GM12801 (cell line): ENCODE measurements around the gene NKX2-2.

ENCODE experiments used
- TF ChIP-seq, protein P1 (sequence below): IDR thresholded peaks from one replicate; pipeline ENCODE4 v1.5.1; 2011; ENCODE audit warnings: control low read depth; ENCODE audit not compliant: insufficient read length; ENCODE audit errors: extremely low read depth

NKX2-2 gene

DNA sequence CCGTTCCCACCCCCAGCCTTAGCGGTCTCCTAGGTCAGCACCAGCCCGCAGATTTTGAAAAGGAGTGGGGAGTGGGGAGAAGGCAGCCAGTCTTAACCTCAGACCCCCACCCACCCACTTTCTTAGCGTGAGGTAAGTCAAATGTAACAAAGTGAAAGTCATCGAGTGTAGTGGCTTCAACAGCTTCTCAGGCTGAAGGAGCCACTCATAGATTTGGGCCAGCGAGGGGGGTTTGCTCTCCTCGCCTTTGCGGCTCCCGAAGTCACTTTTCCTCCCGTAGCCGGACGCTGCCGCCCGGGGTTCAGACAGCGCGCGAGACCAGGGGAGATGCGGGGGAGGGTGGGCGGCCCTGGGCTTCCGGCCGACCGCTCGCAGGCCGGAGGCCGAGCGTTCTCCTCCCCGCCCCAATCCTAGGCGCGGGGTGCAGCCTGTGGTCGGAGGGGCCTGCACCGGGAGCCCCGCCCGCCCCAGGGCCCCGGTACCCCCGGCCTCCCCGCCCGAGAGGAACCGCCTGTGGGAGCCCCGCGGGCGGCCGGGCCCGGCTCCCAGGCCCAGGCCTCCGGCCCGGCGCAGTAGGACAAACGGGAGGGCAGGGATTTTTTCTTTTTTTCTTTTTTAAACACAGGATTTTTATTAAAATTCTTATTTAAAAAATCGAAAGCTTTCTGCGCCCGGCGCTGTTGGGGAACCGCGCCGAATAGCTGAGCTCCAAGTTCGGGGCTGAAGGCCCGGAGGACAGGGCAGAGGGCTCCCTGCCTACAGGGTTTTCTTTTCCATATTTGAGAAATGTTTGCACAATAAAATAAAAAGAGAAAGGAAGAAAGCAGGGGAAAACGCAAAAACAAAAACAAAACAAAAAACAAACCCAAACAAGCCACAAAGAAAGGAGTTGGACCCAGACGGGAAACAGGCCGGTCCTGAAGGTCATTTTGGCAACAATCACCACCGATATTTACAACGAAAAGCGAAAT is 3.2 kb downstream of the NKX2-2 start:
- TF ChIP-seq, protein P1, sequence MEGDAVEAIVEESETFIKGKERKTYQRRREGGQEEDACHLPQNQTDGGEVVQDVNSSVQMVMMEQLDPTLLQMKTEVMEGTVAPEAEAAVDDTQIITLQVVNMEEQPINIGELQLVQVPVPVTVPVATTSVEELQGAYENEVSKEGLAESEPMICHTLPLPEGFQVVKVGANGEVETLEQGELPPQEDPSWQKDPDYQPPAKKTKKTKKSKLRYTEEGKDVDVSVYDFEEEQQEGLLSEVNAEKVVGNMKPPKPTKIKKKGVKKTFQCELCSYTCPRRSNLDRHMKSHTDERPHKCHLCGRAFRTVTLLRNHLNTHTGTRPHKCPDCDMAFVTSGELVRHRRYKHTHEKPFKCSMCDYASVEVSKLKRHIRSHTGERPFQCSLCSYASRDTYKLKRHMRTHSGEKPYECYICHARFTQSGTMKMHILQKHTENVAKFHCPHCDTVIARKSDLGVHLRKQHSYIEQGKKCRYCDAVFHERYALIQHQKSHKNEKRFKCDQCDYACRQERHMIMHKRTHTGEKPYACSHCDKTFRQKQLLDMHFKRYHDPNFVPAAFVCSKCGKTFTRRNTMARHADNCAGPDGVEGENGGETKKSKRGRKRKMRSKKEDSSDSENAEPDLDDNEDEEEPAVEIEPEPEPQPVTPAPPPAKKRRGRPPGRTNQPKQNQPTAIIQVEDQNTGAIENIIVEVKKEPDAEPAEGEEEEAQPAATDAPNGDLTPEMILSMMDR, result no peak

DNA sequence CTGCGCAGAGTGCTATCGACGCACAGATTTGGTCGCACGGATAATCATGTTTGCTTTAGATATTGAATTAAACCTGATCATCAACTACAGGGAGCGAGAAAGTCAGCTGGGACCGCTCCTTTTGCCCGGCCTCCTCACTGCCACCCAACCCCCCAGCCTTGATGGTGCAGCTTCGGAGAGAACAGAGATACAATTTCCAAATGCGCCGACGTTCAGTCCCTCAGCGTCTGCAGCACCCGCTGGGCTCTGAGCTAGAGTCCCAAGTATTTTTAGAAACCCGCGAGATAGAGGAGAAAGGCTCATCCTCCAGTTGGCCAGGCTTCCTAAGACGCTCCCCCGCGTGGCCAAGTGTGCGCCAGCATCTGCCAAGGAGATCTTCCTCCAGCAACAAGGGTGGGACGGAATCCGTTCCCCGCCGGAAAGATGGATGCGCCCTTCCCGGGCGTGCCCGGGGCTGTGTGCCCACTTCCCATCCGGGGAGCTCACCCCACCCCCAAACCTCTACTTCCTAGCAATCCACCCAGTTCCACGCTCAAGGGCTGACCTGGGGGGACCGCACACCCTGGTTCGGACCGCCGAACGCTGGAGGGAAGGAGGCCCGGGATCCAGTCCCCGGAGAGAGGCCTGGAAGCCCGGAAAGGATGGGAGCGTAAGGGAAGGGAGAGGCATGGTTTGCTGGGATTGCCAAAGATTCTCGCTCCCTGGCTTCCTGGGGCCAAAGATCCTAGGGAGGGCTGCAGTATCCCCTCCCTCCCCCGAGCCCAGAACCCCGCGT is 4.1 kb downstream of the NKX2-2 start:
- TF ChIP-seq, protein P1, result no peak

DNA sequence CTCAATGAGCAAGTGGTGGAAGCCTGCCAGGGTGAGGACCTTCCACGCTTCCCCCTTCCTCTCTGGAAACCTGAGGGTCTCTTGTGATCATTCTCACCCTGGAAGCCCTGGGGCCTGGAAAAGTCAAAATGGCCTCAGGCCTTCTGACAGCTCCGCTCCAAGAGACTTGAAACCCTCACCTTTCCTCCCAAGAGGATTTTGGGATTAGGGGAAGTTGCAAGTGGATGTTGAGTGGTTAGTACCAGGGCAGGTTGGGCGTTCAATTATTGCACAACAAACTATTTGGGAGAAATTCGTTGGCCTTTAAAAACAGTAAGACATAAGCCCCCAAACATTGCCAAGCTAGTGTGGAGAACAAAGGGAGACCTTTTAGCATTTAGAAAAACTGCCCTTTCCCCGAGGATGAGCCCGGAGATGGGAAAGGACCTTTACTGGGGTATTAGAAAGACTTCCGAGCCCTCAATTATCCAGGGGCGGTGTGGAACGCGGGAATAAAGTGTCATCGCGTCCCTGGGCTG is 4.7 kb downstream of the NKX2-2 start:
- TF ChIP-seq, protein P1, result no peak

DNA sequence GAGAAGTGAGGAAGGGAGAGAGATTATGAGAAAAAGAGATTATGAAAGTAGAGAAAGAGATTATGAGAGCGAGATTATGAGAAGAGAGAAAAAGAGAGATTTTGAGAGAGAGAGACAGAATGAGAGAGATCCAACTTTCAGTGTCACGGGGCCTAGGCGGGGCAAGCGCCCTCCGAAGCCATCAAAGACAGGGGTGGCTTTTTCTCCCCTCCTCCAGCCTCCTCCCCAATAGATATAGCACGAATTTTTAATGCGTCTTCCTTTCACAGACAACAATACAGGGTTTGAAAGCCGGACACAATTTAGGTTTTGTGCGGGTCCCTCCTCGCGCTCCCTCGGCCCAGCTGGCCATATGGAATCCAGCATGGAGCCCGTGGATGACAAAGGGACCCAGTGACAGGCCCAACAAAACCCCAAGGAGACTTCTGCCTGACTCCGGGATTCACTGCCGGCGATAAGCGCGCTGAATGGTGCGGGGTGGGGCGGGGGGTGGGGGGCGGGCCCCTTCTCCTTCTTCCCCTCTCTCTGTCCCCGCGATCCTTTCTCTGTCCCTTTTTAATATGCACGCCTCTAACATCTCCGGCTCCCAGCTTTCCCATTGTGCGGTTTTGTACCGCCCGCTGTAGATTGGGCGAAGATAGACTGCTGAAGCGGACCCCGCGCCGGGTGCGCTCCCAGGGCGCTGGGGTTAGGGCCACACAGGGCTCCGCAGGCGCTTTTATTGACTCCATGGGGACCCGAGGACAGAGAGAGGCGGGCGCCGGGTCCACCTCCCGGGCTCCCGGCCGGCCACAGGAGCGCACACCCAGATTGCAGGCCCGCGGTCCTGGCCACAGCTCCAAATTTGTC is 5.4 kb downstream of the NKX2-2 start:
- TF ChIP-seq, protein P1, result no peak

DNA sequence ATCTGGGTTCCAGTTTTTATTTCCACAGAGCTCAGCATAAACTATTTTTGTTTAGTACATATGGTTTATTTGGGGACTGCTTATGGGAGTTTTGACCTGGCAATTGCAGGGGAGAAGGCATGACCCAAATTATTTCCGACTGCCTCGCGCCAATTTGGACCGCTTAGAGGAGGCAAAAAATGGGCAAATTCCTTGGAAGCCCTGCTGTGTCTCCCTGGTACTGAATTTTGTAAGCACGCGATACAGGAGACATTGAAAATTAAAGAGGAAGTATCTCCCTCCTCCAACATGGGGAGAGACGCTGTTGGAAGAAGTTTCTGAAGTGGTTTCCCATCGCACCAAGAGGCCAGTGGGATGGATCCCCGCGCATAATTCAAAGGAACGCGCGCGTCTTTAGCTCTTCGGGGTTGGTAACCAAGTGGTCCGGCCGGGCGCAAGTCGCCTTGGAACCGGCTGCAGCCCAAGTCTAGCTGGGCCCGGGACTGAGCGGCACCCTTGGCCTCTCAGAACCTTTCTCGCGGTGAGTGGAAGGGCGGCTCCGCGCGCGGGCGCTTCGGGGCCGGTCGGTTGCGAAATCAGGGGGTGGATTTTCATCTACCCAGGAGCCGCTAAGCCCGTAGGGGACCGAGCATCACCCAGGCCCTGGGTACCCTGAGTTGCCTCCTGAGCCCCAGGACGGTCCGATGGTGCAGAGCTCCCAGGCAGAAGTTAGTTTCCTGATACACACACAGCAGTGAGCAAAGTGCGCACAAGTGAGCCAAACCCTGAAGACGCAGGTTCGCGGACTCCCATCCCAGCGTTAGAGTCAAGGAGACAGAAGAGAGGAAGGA is 6.2 kb downstream of the NKX2-2 start:
- TF ChIP-seq, protein P1, result no peak

DNA sequence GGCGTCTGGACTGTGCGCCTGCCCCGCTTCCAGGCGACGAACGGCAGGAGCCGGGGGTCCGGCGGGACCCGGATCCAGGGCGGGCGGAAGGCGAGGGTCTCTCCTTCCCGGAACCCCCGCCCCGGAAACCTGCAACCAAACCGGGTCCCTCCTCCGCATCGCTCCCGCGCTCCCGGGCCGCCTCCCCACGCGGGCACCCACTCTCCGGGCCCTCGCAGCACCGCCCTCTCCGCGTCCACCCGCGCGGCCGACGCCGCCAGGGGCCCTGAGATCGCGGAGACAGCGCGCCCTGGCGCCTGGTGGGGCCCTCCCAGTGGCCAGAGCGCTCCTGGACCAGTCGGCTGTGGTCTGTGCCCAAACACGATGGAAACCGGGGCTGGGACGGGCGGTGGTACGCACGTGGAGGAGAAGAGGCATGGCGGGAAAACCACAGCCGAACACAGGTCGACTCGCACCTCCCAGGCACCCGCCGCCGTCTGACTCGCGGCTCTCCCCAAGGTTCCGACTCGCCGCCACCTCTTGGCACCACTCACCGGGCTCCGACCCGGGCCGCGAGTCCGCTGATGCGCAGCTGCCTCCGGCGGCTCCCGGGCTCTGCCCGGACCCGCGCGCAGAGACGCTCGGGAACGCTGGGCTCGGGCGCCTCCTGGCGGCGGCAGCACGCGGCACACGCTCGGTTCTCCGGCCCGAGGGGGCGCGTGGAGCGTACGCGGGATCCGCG is 7.9 kb downstream of the NKX2-2 start:
- TF ChIP-seq, protein P1, result no peak
